ENCODE results near the gene ZIC5. TPM values are rescaled to one million over a fixed set of nuclear protein-coding genes. Genes with fewer than 3 reads are reported as not detected.

ZIC5 gene
- total and polyA plus RNA-seq, 9 of the 15 experiments (the other 6 are each of a cell fraction or from before 2014, with no cell fraction given) = 0.57 to 2.0 (median 1.1) TPM

DNA sequence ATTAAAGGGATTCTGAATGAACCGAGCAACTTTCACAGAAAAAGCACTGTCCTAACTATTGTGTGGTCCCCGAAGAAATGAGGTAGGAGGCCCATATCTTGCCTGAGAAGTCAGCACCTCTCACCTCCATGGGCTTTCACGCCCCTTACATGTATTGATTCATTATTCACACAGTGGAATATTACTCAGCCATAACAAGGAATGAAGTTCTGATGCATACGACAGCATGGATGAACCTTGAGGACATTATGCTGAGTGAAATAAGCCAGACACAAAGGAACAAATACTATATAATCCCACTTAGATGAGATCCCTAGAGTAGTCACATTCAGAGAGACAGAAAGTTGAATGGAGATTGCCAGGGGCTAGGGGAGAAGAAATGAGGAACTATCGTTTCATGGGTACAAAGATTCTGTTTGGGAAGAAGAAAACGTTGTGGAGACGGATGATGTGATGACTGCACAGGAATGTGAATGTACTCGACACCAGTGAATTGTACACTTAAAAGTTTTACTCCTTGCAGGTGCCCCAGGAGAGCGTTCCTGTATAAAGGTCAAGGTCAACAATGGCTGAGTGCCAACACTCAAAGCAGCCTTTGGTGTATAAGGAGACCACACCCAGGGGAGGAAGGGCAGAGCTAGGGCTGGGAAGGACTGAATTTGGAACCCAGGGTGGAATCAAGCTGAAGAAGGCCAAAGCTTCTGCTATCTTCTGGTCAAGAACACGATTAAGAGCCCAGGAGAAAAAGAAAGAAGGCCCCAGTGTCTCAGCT, 22.5 kb downstream of the ZIC5 start:
- Histone ChIP-seq H3K4me1 (replicated peaks in 1 of 2; ENCODE audit: control insufficient read depth in 2 of 2, insufficient read depth in 2 of 2, low read length in 2 of 2) (no peaks in the 10 kb centered on the region; a peak in 1 of 5 replicates), H3K27me3 (ENCODE audit: control insufficient read depth in 2 of 2, insufficient read depth in 2 of 2, low read length in 2 of 2) (peaks cover 8 to 35% of the 10 kb centered on the region in 2 experiments; a peak in 4 of 5 replicates), H3K27ac (ENCODE audit: extremely low read depth, low read depth, low read length) (no peak overlapping the region), H3K4me3 (no peak overlapping the region), H3K4me2 (ENCODE audit: insufficient read depth, low read length) (no peak overlapping the region), H3K79me2 (ENCODE audit: control insufficient read depth, insufficient read depth, low read length) (no peaks in the 10 kb centered on the region), H2AFZ (ENCODE audit: low read depth, low read length) (no peak overlapping the region), H3K36me3 (ENCODE audit: control insufficient read depth, insufficient read depth, low read length) (no peaks in the 10 kb centered on the region), H3K9me1 (ENCODE audit: control insufficient read depth, insufficient read depth, low read length) (no peaks in the 10 kb centered on the region), H4K20me1 (replicated peaks; ENCODE audit: control insufficient read depth, insufficient read depth, low read length) (no peaks in the 10 kb centered on the region), H3K9me3 (replicated peaks; ENCODE audit: control insufficient read depth, insufficient read depth, low read depth, low read length) (no peaks in the 10 kb centered on the region), H3K9ac (ENCODE audit: insufficient read depth in 1 of 2, low read depth in 2 of 2, low read length in 2 of 2) (no peak overlapping the region)
- ChIA-PET POLR2A (interaction anchor here (1.0 kb wide), 1 partner anchor 293 kb away, joined by 3 read pairs; no protein-coding TSS in a partner anchor), CTCF (ENCODE audit: low intra/inter-chr PET ratio) (no interaction called here)
- ATAC-seq (no peak), DNase-seq (ENCODE audit: extremely low read depth in 1 of 4, low spot score in 3 of 4) (no peak), FAIRE-seq (no peak)
- intact Hi-C loops (cut with micrococcal nuclease) = no loop called here
- no TSS peak for BruUV-seq (replicated peaks)
- 7% methylated on average over 10 of the region's 10 CpGs for WGBS (ENCODE audit: insufficient coverage, low coverage, missing lambda C conversion rate)
- in situ Hi-C loops (cut with MboI) = no loop called here
- TF ChIP-seq PTTG1 (tag; IDR thresholded peaks at IDR 0.05; ENCODE audit: low read depth) = no peak
- TF ChIP-seq SRSF3 (IDR thresholded peaks at IDR 0.05; ENCODE audit: insufficient read depth, low read length) = no peak
- no peak for TF ChIP-seq POLR3A (IDR thresholded peaks at IDR 0.05; ENCODE audit: borderline replicate concordance, extremely low read depth, insufficient read depth, insufficient read length)
- TF ChIP-seq MBD2 (IDR thresholded peaks at IDR 0.05; ENCODE audit: borderline replicate concordance, low read depth) = no peak
- TF ChIP-seq ZNF143 (CRISPR knock-in tag; IDR thresholded peaks at IDR 0.05) = no peak
- TF ChIP-seq, protein P1, sequence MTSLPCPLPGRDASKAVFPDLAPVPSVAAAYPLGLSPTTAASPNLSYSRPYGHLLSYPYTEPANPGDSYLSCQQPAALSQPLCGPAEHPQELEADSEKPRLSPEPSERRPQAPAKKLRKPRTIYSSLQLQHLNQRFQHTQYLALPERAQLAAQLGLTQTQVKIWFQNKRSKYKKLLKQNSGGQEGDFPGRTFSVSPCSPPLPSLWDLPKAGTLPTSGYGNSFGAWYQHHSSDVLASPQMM (CRISPR knock-in tag; IDR thresholded peaks at IDR 0.05) = no peak
- TF ChIP-seq, protein P2, sequence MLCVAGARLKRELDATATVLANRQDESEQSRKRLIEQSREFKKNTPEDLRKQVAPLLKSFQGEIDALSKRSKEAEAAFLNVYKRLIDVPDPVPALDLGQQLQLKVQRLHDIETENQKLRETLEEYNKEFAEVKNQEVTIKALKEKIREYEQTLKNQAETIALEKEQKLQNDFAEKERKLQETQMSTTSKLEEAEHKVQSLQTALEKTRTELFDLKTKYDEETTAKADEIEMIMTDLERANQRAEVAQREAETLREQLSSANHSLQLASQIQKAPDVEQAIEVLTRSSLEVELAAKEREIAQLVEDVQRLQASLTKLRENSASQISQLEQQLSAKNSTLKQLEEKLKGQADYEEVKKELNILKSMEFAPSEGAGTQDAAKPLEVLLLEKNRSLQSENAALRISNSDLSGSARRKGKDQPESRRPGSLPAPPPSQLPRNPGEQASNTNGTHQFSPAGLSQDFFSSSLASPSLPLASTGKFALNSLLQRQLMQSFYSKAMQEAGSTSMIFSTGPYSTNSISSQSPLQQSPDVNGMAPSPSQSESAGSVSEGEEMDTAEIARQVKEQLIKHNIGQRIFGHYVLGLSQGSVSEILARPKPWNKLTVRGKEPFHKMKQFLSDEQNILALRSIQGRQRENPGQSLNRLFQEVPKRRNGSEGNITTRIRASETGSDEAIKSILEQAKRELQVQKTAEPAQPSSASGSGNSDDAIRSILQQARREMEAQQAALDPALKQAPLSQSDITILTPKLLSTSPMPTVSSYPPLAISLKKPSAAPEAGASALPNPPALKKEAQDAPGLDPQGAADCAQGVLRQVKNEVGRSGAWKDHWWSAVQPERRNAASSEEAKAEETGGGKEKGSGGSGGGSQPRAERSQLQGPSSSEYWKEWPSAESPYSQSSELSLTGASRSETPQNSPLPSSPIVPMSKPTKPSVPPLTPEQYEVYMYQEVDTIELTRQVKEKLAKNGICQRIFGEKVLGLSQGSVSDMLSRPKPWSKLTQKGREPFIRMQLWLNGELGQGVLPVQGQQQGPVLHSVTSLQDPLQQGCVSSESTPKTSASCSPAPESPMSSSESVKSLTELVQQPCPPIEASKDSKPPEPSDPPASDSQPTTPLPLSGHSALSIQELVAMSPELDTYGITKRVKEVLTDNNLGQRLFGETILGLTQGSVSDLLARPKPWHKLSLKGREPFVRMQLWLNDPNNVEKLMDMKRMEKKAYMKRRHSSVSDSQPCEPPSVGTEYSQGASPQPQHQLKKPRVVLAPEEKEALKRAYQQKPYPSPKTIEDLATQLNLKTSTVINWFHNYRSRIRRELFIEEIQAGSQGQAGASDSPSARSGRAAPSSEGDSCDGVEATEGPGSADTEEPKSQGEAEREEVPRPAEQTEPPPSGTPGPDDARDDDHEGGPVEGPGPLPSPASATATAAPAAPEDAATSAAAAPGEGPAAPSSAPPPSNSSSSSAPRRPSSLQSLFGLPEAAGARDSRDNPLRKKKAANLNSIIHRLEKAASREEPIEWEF (CRISPR knock-in tag; IDR thresholded peaks at IDR 0.05) = no peak
- TF ChIP-seq, protein P3, sequence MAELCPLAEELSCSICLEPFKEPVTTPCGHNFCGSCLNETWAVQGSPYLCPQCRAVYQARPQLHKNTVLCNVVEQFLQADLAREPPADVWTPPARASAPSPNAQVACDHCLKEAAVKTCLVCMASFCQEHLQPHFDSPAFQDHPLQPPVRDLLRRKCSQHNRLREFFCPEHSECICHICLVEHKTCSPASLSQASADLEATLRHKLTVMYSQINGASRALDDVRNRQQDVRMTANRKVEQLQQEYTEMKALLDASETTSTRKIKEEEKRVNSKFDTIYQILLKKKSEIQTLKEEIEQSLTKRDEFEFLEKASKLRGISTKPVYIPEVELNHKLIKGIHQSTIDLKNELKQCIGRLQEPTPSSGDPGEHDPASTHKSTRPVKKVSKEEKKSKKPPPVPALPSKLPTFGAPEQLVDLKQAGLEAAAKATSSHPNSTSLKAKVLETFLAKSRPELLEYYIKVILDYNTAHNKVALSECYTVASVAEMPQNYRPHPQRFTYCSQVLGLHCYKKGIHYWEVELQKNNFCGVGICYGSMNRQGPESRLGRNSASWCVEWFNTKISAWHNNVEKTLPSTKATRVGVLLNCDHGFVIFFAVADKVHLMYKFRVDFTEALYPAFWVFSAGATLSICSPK (IDR thresholded peaks at IDR 0.05; ENCODE audit: borderline replicate concordance) = no peak
- no peak for TF ChIP-seq PML (IDR thresholded peaks at IDR 0.05; ENCODE audit: low read length)
- TF ChIP-seq, protein P4, sequence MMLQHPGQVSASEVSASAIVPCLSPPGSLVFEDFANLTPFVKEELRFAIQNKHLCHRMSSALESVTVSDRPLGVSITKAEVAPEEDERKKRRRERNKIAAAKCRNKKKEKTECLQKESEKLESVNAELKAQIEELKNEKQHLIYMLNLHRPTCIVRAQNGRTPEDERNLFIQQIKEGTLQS (IDR thresholded peaks at IDR 0.05) = no peak
- TF ChIP-seq, protein P4 (CRISPR knock-in tag; conservative IDR thresholded peaks at IDR 0.05) = no peak
- TF ChIP-seq NFRKB (IDR thresholded peaks at IDR 0.05; ENCODE audit: low read depth) = no peak
- TF ChIP-seq CBX1 (IDR thresholded peaks at IDR 0.05; ENCODE audit: low read depth) = no peak
- TF ChIP-seq LEF1 (IDR thresholded peaks at IDR 0.05) = no peak

All from K562 (cell line).